Measurements from ENCODE around the gene FAM124B.
"Not testable (repeated sequence)": the region's sequence is repeated elsewhere in the genome, so short reads cannot be mapped to it uniquely, and the experiment has no call there.

The FAM124B gene

DNA sequence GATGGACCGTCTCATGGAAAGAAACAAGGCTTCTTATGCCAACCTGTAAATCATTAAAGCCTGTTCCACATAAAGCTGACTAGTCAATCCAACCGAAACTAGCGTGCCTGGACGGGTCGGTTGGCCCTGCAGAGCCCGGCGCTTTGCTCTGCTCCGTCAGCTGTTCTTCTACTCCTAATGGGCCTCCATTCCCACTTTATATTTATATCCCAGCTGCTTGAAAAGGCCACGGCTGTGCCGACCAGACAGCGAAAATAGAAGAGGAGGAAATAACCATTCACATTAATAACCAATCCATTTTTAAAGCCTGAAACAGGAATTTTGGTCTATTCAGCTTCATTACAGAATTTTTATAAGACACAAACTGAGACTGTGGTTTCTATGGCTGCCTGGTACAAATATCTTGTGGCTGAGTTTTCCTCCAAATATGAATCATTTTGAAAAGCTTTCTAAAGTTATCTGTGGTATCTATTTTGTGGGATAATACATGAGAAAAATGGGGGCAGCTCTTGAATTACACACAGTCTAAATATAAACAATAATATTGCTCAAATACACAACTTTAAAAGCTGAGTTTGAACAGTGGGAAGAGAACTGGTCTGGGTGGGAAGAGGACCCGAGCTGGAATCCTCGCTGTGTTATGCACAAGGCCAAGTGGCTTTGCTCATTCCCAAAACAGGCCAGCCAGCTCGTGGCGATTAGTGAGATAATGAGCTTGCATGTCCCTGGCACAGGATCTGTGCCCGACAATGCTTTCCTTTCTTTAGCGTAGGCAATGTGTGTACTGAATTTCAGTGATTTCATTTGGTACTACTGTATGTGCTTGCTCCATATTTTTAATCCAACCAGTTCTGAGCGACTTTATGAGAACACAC lies 10.5 kb upstream of the FAM124B start:
- DNase-seq: peak in 1 of 2 experiments; percentile 19

DNA sequence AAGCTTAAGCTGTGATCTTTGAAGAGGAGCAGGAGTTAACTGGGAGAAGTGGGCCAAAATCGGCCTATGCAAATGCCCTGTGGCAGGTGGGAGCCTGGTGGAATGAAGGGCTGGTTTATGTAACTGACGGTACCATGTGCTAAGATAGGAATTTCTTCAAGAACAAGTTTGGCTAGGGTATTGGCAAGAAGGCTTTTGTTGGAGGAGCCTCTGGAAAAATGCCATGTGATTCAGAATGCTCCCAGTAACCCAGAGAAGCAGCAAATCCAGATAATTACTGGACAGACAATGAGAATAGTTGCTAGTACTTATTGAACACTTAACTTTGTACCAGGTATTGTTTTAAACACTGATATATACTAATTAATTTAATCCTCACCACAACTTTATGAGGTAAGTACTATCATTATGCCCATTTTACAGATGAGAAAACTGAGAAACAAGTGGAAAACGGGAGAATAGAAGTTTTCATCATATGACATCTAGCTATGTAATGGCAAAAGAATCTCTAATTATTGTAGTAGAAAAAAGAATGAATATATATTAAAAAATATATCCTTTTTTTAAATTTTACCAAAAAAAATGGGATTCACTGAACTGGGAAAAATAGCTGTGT lies 9.1 kb upstream of the FAM124B start:
- no peak for DNase-seq

- no peak for DNase-seq
Observed at GRCh38 chr2:224408676-224409075, 6.8 kb upstream of the FAM124B start.

- no peak for DNase-seq
Observed at GRCh38 chr2:224407241-224407701, 5.4 kb upstream of the FAM124B start.

- no peak for DNase-seq
Observed at GRCh38 chr2:224405841-224406370, 4.0 kb upstream of the FAM124B start.

- no peak for DNase-seq
Observed at GRCh38 chr2:224405412-224405811, 3.5 kb upstream of the FAM124B start.

DNA sequence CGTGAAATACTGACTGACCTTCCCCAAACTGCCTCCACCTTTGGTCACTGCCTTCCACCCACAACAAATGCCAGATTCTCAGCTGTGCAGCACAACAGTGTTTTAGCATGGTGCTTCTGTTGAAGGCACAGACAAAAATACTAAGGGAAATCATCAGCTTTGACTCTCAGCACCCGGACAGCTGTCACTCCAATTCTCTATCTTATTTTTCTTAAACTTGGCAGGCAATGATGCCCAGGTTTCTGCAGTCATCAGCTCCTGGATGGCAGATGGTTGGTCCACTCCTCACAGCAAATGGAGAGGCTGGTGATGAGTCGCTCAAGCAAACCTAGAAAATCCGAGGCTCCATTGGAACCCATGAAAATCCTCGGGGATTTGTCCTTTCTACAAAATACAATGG lies 2.9 kb upstream of the FAM124B start:
- DNase-seq: no peak

DNA sequence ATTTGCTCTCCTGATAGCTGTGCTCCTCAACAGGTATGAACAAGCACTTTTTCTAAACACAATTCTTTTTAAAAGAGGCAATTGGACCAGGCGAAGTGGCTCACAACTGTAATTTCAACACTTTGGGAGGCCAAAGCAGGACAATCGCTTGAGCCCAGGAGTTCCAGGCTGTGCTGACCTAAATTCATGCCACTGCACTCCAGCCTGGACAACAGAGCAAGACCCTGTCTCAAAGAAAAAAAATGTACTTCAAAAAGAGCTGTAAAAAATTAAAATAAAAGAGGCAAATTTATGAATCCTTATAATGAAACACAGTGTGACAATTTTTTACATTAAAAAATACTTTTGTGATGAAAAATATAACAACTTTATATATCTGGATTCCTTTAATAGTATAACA lies 1.8 kb upstream of the FAM124B start:
- no peak for DNase-seq

DNA sequence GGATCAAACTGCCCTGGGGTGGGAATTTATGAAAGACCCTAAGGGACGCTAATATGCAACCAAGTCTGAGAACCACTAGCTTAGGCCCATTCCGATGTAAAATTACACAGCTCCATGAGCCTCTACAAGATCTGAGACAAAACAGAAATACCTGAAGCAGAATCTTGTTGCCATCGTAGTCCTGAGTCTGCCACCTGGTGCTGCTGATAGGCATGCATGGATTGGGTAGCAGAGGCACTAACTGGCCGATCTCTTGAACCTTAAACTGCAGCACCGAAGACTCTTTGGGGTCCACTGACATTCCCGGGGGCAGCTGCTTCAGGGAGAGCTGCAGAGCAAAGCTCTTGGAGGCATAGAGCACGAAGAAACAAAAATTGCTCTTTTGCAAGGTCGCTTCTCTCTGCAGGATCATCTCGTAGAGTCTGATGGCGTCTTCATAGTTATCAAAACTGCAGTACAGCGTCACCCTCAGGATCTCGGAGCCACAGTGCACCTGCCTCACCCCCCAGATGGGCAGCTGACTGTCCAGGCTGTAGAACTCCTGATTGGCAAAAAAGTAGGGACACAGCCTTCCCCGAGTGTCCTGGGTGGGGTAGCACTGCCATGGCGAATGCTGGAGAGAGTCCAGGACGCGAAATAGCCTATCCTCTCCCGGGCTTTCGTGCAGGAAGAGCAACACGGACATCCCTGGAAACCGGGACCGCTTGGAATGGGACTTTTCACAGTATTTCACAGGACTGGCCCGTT lies 848 bp downstream of the FAM124B start:
- no peak for DNase-seq

GRCh38 chr2:224400174-224400810 lies 1.6 kb downstream of the FAM124B start:
- no peak for DNase-seq

GRCh38 chr2:224398289-224398688 lies 3.6 kb downstream of the FAM124B start:
- no peak for DNase-seq

- not testable (repeated sequence) for DNase-seq
Observed at GRCh38 chr2:224397100-224397499, 4.8 kb downstream of the FAM124B start.

- DNase-seq: no peak
Observed at GRCh38 chr2:224395620-224396390, 6.1 kb downstream of the FAM124B start.

GRCh38 chr2:224393157-224393872 lies 8.6 kb downstream of the FAM124B start:
- DNase-seq: no peak

DNA sequence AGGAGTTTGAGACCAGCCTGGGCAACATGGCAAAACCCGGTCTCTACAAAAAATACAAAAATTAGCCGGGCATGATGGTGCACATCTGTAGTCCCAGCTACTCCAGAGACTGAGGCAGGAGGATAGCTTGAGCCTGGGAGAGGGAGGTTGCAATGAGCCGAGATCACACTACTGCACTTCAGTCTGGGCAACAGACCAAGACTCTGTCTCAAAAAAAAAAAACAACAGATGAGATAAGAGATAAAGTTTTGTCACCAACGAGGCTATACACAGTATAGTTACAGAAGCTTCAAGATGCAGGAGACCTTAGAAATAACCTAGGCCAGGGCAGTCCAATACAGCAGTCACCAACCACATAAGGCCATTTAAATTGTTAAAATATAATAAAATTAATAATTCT lies 9.4 kb downstream of the FAM124B start:
- DNase-seq: no peak

- DNase-seq: no peak
Observed at GRCh38 chr2:224389317-224389716, 12.6 kb downstream of the FAM124B start.

DNA sequence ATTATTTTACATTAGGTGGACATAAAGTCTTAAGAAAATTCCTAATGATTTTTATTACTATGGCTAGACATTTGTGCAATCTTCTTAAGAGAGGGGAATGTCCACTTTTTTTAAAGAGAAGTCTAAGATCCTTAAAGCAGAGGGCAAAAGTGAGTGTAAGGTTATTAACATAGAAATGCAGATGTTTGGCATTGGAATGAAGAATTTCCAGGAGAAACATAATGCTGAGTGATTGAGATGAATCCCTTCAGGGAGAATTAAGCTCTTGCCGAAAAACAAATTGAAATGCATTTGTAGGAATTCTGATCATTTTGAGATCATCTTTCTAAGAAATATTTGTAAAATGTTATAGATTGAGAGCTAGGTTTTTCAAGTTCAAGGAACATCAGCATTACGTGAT lies 15.0 kb downstream of the FAM124B start:
- DNase-seq: no peak

GRCh38 chr2:224382973-224383555 lies 18.8 kb downstream of the FAM124B start:
- no peak for DNase-seq

GRCh38 chr2:224382280-224382647 lies 19.6 kb downstream of the FAM124B start:
- DNase-seq: not testable (repeated sequence)

DNA sequence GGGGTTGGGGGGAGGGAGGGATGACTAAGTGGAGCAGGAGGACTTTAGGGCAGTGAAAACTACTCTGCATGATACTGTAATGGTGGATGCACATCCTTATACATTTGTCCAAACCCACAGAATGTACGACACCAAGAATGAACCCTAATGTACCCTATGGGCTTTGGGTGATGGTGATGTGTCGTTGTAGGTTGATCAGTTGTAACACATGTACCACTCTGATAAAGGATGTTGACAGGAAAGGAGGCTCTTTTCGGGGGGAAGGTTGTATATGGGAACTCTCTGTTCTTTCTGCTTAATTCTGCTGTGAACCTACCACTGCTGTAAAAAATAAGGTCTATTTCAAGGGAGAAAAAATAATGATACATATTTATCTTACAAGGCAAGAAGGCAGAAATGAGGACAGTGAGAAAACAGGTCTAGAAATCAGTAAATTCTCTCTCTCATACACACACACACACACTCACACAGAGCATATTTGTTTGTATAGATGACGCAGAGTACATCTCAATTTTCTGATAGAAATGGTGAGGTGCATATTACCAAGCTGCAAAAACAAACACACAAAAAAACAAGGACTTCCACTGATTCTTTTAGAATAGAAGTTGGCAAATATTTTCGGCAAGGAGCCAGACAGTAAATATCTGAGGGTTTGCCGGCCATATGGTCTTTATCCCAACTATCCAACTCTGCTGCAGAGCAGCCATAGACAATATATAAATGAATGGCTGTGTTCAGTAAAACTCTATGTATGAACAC lies 20.2 kb downstream of the FAM124B start:
- no peak for DNase-seq

Data from SHP77 (cell line).